Superior temporal gyrus (tissue), 1 donor: ENCODE data around the gene COQ8A.

Experiments
- DNase-seq: peaks from one replicate; pipeline ENCODE4 v3.0.0-alpha.2; 2016; ENCODE audit errors: extremely low spot score

The COQ8A gene

GRCh38 chr1:226940029-226940805, at the start of gene COQ8A:
COQ8A (plus strand) TSS chr1:226940294; CDS start chr1:226961386, 21,092 bp downstream.
- DNase-seq = peak; percentile 100

GRCh38 chr1:226890331-226891108, 49.6 kb upstream of the COQ8A start:
- DNase-seq = no peak

DNA sequence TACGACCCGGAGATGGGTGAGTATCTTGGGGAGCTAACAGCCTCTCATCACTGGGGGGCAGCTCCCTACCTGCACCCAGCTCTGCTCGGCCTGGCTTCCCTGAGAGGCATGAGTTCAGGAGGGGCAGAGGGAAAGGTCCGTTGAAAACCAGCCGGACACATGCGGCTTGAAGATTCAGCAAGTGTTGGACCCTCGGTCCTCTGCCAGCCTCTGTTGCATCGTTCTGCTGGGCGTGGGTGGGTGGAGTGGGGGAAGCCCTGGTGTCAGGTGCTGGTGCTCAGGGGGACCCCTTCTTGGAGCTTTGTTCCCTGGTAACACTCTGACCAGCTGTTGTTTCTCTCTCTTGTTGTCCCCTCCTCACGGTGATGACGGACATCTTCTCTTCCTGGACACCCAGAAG, 48.7 kb upstream of the COQ8A start:
- no peak for DNase-seq

DNA sequence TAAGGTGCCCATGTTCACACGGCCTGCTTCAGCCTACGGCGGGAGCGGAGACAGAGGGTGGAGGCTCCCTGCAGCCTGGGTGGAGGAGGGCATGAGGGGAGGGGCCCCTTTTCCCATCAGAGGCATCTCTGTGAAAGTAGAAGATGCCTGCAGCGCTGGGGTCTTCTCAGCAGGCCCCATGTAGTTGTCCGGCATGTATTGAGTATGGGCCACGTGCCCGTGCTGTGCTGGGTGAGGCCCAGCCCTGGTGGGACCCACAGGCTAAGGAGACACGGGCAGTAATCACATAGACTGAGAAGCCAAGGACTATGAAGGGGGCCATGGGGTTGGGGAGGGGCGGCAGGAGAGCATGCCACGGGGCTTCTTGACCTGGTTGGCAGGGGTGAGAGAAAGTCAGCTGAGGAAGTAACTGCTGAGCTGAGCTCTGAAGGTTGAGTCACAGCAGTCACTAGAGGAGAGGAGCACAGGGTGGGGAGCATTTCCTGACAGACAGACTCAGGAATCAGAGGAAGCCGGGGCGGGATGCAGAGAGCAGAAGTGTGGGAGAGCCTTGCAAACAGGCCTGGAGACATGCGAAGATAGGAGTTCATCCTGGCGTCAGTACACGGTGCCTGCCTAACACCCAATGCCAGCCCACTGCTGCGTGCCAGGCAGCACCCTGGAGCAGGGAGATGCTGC, 48.1 kb upstream of the COQ8A start:
- no peak for DNase-seq

DNA sequence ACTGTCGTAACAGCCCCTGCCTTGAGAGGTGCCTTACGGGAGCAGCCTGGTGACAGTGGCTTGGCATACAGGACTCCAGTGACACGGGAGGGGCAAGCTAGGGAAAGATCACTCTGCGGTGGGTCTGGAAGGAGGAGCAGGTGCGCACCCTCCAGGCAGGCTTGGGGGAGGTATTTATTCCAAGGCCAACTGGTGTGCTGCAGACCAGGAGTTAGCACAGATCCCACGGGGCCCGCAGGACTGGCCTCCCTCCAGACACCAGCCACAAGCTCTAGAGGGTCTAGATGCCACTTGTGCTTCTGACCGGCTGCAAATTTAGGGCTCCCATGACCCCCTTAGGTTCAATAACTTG, 47.6 kb upstream of the COQ8A start:
- no peak for DNase-seq

- no peak for DNase-seq
Measured at GRCh38 chr1:226893936-226894335, 46.2 kb upstream of the COQ8A start.

GRCh38 chr1:226894826-226895225, 45.3 kb upstream of the COQ8A start:
- DNase-seq = no peak

- DNase-seq = no peak
Measured at GRCh38 chr1:226895644-226896043, 44.5 kb upstream of the COQ8A start.

- DNase-seq = no peak
Measured at GRCh38 chr1:226898246-226898645, 41.8 kb upstream of the COQ8A start.

DNA sequence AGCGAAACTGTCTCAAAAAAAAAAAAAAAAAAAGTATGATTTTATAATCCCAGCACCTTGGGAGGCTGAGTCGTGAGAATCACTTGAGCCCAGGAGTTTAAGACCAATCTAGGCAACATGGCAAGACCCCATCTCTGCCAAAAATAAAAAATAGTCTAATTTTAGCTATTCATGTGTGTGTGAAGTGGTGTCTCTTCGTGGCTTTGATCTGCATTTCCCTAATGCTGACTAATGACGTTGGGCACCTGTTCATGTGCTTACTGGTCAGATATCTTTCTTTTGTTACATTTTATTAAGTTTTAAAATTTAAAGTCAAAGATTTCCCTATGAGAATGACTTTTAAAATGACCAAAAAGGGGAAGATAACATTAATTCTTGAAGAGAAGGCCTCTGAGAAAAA, 38.7 kb upstream of the COQ8A start:
- DNase-seq = no peak

- DNase-seq = no peak
Measured at GRCh38 chr1:226902601-226903000, 37.5 kb upstream of the COQ8A start.

- peak; percentile 23 for DNase-seq
Measured at GRCh38 chr1:226903819-226904716, 36.0 kb upstream of the COQ8A start.

DNA sequence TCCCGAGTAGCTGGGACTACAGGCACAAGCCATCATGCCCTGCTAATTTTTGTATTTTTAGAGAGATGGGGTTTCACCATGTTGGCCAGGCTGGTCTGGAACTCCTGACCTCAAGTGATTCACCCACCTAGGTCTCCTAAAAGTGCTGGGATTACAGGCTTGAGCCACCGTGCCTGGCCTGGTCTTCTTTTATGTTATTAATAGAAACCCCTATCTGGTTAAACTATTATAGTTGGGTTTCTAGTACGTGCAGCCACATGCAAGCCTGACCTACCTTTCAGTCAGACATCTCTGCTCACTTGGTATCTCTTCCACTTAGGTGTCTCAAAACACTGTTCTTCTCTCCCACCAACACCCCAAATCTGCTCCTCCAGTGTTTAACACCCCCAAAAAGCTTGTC, 35.3 kb upstream of the COQ8A start:
- DNase-seq = no peak

- no peak for DNase-seq
Measured at GRCh38 chr1:226908419-226908818, 31.7 kb upstream of the COQ8A start.

DNA sequence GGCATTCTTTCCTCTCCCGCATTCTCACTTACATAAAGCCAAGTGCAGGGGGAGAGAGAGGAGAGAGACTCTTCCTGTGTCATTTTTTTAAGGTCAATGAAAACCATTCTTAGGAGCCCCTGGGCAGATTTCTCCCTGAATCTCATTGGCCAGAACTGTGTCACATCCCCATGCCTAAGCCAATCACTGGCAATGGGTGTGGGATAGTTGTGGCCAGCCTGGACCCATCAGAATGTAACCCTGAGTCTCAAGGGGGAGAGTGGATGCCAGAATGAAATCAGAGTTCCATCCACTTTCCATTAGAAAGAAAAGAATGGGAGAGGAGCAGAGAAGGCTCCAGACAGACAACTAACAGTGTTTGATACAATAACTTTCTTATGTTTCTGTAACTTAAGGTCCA, 31.2 kb upstream of the COQ8A start:
- no peak for DNase-seq

DNA sequence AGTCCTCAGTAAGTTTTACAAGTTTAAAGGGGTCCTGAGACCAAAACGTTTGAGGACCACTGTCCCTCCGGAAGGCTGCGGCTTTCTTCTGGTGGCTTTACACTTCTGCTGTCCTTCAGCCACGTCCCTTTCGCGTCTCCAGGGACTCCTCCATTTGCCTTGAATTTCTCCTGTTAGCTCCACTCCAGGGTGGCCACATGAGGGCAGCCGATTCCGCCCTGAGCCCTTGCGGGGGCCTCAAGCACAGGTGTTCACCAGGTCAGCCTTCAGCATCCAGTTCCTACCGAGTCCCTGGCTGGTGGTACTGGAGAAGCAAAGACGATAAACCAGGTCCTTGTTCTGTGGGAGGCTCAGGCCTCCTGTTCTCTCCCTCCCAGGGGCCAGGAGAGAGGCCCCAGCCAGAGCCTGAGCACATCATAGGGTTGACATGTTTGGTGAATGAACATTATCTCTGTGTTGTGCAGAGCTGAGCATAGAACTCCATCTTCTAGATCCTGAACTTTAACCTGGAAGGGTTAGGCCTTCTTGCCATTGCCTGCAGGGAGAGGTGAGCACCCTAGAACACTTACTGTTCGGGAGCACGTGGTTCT, 27.4 kb upstream of the COQ8A start:
- DNase-seq = peak; percentile 72

GRCh38 chr1:226915672-226915995, 24.5 kb upstream of the COQ8A start:
- no peak for DNase-seq

DNA sequence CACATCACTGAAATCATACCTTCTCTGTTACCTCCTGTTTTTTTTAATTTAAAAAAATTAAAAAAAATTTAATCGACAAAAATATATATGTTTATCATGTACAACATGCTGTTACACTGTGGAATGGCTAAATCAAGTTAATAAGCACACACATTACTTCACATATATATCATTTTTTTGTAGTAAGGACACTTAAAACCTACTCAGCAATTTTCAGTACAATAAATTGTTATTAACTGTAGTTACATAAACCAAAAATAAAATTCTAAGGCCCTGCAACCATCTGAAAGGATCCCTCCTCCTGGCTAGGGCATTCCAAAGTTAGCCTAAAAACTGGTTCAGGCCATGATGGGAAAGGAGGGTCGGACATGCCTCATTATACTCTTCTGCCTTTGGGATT, 23.6 kb upstream of the COQ8A start:
- DNase-seq = no peak

DNA sequence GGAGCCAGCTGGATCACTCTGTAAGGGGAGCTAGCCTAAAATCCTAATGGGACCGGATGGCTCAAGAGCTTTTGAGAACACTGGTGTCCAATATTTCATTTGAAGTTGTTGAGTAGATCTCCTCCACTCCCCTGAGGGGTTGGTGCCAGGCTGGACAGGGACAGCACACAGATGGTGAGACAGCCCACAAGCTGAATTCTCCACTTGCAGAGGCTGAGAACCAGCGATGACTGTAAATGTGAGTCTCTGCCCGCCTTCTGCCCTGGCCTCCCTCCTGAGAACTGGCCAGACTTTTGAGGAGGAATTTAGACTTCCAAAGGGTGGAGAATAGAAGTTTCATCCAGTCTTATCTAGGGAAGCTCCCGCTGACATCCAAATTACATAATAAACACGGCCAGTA, 20.5 kb upstream of the COQ8A start:
- no peak for DNase-seq

GRCh38 chr1:226919995-226920394, 20.1 kb upstream of the COQ8A start:
- DNase-seq = no peak

DNA sequence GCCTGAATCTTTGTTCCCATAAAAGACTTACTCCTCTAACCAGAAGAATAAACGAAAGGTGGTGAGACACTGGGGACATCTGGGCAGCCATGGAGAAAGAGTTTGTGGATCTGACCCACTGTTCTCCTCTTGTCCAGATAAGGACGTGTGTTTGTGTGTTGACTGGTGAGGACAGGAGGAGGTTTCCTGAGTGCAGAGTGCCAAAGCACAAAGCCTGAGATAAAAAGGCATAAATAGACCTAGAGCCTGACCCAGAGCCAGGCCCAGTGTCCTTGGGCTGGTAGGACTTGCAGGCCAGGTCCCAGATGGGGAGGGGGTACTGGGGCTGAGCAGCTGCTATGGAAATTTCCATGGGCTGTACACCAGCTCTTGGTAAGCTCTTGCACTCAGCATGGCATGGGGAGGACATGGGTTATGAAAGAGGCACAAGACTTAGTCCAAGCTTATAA, 19.6 kb upstream of the COQ8A start:
- no peak for DNase-seq
